ENCODE measurements around the gene CEP68.

The CEP68 gene

DNA sequence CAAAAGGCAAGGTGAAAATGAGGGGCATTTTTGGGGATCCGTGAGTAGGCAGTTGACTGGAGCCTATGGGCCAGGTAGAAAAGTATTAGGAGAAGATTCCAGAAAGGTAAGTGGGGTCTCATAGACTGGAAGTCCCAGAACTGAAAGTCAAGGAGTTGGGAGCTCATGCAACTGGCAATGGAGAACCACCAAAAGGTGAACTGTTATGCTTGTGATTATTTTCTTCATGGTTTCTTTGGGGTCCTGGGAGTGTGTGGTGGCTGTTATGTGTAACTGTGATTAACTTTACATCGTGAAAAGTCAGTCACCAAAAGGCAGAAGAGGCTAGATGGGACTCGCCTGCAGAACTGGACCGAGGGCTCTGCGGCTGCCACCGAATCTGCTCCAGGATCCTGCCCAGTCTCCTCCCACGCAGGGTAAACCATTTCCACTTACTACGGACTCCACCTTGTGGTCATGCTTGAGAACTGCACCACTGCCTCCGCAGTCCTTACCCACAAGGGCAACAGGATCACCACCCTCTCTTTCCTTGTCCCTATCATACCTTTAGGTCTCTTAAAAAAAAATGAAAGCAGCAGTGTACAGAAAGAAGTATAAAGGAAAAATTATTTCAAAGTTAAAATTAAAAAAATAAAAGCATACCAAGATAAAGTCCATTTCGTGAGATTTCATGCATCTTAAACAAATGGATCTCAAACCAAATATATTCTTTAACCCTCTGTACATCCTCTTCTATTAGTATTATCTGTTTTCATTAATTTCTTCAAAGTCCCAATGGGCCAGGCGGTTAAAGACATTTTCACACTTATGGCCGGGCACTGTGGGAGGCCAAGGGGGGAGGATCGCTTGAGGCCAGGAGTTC lies 15.6 kb upstream of the CEP68 start:
- Histone ChIP-seq H3K36me3 (ENCODE audit: insufficient read depth, low read length) (peaks cover 5% of the 10 kb centered on the region; the same call in 1 of the 2 replicates), H3K9ac (ENCODE audit: low read depth, low read length) (no peak overlapping the region)

DNA sequence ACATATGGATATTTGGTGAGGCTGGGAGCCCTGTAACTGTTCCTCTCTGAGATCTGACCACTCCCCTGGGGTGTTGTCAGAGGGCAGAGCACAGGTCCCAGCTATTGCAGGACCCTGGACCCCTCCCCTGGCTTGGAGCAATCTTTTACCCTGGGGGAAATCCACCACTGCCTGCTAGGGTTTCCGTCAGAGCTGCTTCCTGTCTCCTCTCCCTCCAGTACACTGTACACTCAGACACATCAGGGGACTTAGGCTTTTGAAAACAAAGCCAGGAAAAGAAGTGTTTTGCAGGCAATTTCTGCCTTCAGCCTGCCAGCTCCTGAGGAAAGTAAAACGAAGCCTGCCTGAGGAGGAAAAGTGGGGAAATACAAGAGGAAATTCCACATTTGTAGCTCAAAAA lies 13.2 kb upstream of the CEP68 start:
- H3K9me3 ChIP-seq (ENCODE audit: control insufficient read depth, insufficient read depth, low read length): peaks cover 11% of the 10 kb centered on the region
- peaks cover 7% of the 10 kb centered on the region; the same call in 1 of the 2 replicates for H3K4me1 ChIP-seq (ENCODE audit: insufficient read depth, low read length)
- H3K36me3 ChIP-seq (ENCODE audit: insufficient read depth, low read length): peaks cover 7% of the 10 kb centered on the region; the same call in 1 of the 2 replicates
- no peak overlapping the region for H3K9ac ChIP-seq (ENCODE audit: low read depth, low read length)

More for the DNA sequence above, 15.6 kb upstream of the CEP68 start:
- Histone ChIP-seq H3K4me1 (ENCODE audit: insufficient read depth, low read length) (0 out of 2 replicates have a peak, but pooled peaks cover 3% of the 10 kb centered on the region), H3K9me3 (ENCODE audit: control insufficient read depth, insufficient read depth, low read length) (peaks cover 11% of the 10 kb centered on the region)

DNA sequence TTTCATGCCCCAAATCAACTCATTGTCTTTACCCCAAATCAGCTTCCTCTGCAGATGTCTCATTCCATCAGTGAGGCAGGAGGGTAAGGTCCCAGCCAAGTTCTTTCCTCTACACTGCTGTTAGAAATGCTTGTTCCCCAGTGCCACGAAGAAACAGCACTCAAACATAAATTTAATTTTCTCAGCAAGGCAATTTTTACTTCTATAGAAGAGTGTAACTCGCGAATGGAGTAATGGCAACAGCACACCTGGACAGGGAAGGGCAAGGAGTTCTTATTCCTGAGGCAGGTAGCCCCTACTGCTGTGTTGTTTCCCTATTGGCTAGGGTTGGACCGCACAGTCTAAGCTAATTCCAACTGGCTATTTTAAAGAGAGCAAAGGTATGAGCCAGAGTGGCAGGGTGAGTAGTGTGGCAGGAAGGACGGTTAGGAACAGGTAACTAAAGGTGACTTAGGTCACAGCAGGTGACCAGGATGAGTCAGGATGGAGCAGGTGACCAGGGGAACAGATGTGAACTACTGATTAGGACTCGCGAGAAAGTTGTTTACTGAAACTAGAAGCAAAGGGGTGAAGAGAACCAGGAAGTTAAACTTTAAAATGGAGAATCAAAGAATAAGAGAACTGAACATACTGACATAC lies 12.0 kb upstream of the CEP68 start:
- Histone ChIP-seq H3K36me3 (ENCODE audit: insufficient read depth, low read length) (peaks cover 7% of the 10 kb centered on the region; the same call in 1 of the 2 replicates), H3K9me3 (ENCODE audit: control insufficient read depth, insufficient read depth, low read length) (peaks cover 14% of the 10 kb centered on the region), H3K4me1 (ENCODE audit: insufficient read depth, low read length) (peaks cover 7% of the 10 kb centered on the region; the same call in 1 of the 2 replicates), H3K9ac (ENCODE audit: low read depth, low read length) (no peak overlapping the region)

DNA sequence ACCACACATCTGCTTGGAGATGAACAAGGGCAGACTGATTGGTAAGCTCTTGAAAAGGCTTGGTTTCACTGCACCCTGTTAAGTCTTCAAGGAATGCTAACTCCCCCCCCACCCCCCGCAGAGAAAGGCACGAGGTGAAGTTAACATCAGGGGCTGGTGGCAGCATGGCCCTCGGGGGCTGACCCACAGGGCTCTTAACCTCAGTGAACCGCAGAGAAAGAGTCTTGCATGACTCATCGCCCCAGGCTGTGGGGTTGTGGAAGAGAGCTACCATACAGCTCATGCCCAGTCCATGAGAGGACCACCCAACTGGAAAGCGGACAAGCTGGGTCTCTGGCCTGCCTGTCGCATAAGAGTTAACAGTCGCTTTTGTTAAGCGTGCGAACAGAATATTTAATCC lies 10.6 kb upstream of the CEP68 start:
- peaks cover 7% of the 10 kb centered on the region; the same call in 1 of the 2 replicates for H3K36me3 ChIP-seq (ENCODE audit: insufficient read depth, low read length)
- no peak overlapping the region for H3K9ac ChIP-seq (ENCODE audit: low read depth, low read length)
- H3K4me1 ChIP-seq (ENCODE audit: insufficient read depth, low read length): peaks cover 7% of the 10 kb centered on the region; the same call in 1 of the 2 replicates
- peaks cover 14% of the 10 kb centered on the region for H3K9me3 ChIP-seq (ENCODE audit: control insufficient read depth, insufficient read depth, low read length)

DNA sequence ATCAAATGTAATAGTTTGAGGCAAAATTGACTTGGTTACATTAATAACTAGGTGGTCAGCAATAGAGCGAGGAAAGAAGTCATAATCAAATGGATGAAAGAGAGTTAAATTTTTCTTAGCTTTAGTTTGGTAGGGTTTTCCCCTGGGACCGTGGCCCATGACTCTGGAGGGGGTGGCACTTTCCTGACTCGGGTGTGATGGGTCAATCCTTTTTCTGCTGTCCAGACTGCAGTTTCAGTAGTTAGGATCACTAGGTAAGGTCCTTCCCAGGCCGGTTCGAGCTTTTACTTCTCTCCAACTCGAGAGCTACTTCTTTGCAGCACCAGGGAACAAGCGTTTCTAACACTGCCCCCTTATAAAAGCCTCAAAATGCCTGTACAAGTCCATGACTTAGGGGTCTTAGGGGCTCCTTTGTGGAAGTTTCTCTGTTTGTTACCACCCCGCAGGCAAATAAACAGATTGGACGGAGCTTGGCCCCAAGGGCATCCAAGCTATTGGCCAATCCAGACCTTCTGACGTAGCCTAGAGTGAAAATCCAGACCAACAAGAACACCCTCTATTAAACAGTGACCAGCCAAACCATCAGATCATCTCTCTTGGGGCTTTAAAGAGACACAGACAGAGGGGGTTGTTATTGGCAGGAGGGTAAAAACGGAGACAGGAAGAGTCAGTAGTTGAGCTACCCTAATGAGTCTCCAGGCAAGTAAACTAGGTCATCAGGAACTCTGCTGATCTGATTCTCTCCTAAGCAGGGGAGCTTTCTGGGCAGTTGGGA lies 9.4 kb upstream of the CEP68 start:
- Histone ChIP-seq H3K9ac (ENCODE audit: low read depth, low read length) (no peak overlapping the region), H3K9me3 (ENCODE audit: control insufficient read depth, insufficient read depth, low read length) (peaks cover 14% of the 10 kb centered on the region), H3K4me1 (ENCODE audit: insufficient read depth, low read length) (peaks cover 7% of the 10 kb centered on the region; the same call in 1 of the 2 replicates), H3K36me3 (ENCODE audit: insufficient read depth, low read length) (peaks cover 7% of the 10 kb centered on the region; the same call in 1 of the 2 replicates)

DNA sequence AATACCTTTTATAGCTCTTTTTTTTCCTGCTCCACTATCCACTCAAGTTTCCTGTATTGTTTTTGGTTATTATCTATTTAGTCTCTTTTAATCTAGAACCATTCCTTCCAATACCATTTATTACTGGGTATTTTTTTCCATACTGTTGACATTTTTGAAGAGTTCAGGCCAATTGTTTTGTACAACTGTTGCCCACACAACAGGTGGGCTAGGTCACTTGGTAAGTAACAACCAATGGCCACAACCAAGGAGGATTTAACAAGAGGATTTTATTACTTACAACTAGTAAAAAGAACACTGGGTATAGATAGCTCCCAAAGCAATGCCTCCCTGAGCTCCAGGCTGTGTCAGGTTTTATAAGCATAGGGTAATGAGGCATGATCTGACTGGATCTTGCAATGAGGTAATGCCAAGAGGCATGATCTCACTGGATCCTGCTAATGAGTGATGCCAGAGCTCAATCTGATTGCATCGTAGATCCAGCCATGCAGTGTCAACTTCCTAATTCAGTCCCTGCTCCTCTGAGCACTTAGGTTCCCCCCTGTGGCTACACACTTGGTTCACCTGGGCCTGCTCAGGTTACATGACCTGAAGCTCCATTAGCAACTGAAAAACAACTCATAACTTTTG lies 7.1 kb upstream of the CEP68 start:
- H3K9me3 ChIP-seq (ENCODE audit: control insufficient read depth, insufficient read depth, low read length): peaks cover 12% of the 10 kb centered on the region
- H3K9ac ChIP-seq (ENCODE audit: low read depth, low read length): no peak overlapping the region
- peaks cover 7% of the 10 kb centered on the region; the same call in 1 of the 2 replicates for H3K4me1 ChIP-seq (ENCODE audit: insufficient read depth, low read length)
- peaks cover 2% of the 10 kb centered on the region; the same call in 1 of the 2 replicates for H3K36me3 ChIP-seq (ENCODE audit: insufficient read depth, low read length)

DNA sequence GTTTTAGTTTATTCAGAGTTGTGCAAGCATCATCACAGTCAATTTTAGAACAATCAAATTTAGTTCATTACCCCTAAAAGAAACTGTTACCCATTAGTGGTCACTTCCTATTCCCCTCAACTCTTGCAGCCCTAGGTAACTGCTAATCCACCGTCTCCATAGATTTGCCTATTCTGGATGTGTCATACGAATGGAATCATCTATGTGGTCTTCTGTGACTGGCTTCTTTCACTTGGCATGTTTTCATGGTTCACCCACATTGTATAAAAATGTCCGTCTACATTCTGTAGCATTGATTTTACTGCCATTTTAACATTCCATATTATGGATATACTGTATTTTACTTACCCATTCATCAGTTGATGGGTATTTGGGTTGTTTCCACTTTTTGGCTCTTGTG lies 5.3 kb upstream of the CEP68 start:
- peaks cover 2% of the 10 kb centered on the region; the same call in 1 of the 2 replicates for H3K36me3 ChIP-seq (ENCODE audit: insufficient read depth, low read length)
- H3K9me3 ChIP-seq (ENCODE audit: control insufficient read depth, insufficient read depth, low read length): peaks cover 3% of the 10 kb centered on the region; the same call in 1 of the 2 replicates
- peaks cover 2% of the 10 kb centered on the region; the same call in 1 of the 2 replicates for H3K4me1 ChIP-seq (ENCODE audit: insufficient read depth, low read length)
- no peak overlapping the region for H3K9ac ChIP-seq (ENCODE audit: low read depth, low read length)

DNA sequence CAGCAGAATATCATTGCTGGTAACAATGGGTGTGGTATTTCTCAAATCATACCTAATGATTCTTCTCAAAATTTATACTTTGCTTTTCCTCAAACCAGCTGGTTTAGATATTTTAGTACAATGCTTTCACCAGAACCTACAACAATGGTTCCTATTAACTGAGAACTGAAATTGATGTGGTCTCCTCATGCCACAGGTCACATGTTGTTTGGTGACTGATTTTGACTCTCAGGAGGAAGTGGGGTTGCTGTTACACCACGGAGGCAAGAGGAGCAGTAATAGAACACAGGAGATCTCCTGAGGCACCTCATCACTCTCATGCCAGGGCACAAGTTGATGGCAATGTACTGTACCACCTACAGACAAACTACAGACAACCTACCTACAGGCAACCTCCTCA lies 3.0 kb upstream of the CEP68 start:
- 0 out of 2 replicates have a peak, but pooled peaks cover 3% of the 10 kb centered on the region for H3K9me3 ChIP-seq (ENCODE audit: control insufficient read depth, insufficient read depth, low read length)
- H3K9ac ChIP-seq (ENCODE audit: low read depth, low read length): no peak overlapping the region
- no peaks in the 10 kb centered on the region for H3K36me3 ChIP-seq (ENCODE audit: insufficient read depth, low read length)
- H3K4me1 ChIP-seq (ENCODE audit: insufficient read depth, low read length): no peaks in the 10 kb centered on the region

DNA sequence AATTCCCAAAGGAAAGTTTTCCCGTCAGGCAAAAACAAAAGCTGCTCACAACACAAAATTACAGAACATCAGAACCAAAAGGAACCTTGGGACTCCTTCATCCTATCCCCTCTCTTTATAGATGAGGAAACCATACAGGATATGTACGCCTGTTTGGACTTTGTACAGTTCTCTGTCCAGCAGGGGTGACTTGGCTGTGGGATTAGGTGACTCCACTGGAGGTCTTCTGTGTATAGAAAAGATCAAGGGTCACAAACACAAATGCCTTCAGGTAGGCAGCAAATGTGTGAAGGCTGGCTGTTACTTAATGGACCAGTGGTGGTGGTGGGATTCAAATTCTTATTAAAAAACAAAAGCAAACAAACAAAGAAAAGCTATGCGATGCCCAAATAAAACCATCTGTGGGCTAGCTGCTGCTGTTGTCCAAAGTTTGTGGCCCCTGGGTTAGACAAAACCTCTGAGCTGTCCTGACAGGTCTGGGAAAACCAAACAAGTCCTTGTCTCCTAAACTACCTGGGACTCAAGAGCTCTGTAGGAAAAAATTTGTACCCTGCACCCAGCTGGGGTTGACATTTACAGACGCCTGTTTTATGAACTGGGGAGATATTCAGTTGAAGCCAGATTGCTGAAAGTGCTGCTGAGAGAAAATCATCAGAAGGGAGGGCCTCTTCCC lies 1.3 kb upstream of the CEP68 start:
- Histone ChIP-seq H3K36me3 (ENCODE audit: insufficient read depth, low read length) (no peaks in the 10 kb centered on the region), H3K9ac (ENCODE audit: low read depth, low read length) (no peak overlapping the region), H3K4me1 (ENCODE audit: insufficient read depth, low read length) (peaks cover 3% of the 10 kb centered on the region; the same call in 1 of the 2 replicates), H3K9me3 (ENCODE audit: control insufficient read depth, insufficient read depth, low read length) (no peaks in the 10 kb centered on the region)

DNA sequence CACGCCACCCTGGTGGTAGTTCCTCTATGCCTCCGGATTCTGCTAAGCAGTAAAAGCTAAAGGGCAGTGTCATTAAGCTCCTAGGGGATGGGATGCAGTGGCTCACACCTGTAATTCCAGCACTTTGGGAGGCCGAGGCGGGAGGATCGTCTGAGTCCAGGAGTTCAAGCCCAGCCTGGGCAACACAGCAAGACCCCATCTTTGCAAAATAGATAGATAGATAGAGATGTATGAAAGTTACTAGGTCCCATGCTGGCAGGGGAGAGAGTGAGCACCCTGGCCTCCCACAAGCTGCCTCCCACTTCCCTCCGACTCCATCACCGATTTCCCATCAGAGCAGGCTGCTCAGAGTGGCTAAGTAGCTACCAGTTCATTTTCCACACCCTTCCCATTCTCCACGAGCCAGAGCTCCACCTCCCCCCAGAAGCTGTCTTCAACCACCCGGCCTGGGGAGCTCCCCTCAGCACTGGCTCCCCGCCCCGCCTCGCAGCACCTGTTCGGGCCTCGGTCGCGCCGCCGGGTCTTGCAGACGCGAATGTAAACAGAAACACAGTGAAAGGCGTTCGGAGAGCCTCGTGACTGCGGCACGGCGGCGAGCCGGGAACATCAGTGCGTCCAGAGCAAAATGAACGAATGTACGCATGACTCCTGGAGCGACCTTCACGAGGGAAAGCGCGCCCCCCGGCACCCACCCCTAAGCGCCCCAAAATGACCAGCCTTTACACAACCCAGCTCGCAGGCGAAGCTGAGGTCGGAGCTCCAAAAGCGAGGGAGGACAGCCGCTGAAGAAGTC lies 598 bp upstream of the CEP68 start:
- peak overlapping the region; percentile 68 for H3K9ac ChIP-seq (ENCODE audit: low read depth, low read length)
- no peaks in the 10 kb centered on the region for H3K9me3 ChIP-seq (ENCODE audit: control insufficient read depth, insufficient read depth, low read length)
- no peaks in the 10 kb centered on the region for H3K36me3 ChIP-seq (ENCODE audit: insufficient read depth, low read length)
- peaks cover 3% of the 10 kb centered on the region; the same call in 1 of the 2 replicates for H3K4me1 ChIP-seq (ENCODE audit: insufficient read depth, low read length)

DNA sequence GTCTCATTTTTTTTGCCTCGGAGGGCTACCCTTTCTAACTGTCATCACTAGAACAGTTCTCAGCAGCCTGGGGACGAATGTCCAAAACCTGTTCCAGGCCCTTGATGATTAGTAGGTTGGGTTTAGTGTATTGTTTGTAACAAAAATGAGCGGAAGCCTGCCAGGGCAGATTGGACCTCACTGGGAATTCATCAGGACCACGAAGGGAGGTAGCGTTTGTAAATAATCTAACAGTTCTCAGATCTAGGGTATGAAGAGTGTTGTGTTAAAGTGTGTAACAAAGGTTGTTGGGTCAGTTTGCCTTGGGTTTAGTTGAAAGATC lies 799 bp downstream of the CEP68 start:
- peaks cover 3% of the 10 kb centered on the region; the same call in 1 of the 2 replicates for H3K4me1 ChIP-seq (ENCODE audit: insufficient read depth, low read length)
- no peaks in the 10 kb centered on the region for H3K9me3 ChIP-seq (ENCODE audit: control insufficient read depth, insufficient read depth, low read length)
- H3K36me3 ChIP-seq (ENCODE audit: insufficient read depth, low read length): no peaks in the 10 kb centered on the region

DNA sequence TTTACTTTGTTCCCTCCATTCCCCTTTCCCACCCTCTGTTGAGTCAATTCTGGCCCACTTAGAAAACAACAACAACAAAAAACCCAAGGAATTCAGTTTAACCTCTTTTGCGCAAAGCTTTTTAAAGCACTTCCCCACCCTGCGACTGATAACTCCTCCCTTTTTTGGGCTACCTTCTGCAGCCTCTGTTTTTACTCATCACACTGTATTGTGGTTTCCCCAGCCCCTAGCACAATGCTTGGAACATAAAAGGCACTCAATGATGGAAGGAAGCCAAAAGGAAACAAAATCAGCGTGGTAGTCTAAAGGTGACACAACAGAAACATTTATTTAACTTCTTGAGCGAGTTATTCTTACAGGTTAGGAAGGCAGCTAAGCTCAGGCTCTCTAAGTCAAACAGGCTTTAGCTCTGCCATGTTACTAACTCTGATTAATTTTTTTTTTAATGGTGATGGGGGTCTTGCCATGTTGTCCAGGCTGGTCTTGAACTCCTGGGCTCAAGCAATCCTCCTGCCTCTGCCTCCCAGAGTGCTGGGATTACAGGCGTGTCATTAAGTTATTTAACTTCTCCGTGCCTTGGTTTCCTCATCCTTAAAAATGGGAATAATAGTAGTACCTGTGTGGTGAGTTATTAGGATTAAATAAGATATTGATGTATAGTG lies 1.3 kb downstream of the CEP68 start:
- peaks cover 3% of the 10 kb centered on the region; the same call in 1 of the 2 replicates for H3K4me1 ChIP-seq (ENCODE audit: insufficient read depth, low read length)
- peak overlapping the region; percentile 68; the same call in 1 of the 2 replicates for H3K9ac ChIP-seq (ENCODE audit: low read depth, low read length)
- H3K36me3 ChIP-seq (ENCODE audit: insufficient read depth, low read length): no peaks in the 10 kb centered on the region
- H3K9me3 ChIP-seq (ENCODE audit: control insufficient read depth, insufficient read depth, low read length): no peaks in the 10 kb centered on the region

More for the DNA sequence above, 799 bp downstream of the CEP68 start:
- peak overlapping the region; percentile 68 for H3K9ac ChIP-seq (ENCODE audit: low read depth, low read length)
